Colonic mucosa (tissue), 4 donors: ENCODE data around the gene GFY. TPM values are rescaled to one million over a fixed set of nuclear protein-coding genes. Genes with fewer than 3 reads are reported as not detected.
A peak's percentile ranks its signal among the peaks of the same experiment; 100 is the strongest.

Experiments
- DNase-seq: peaks from one replicate; pipeline ENCODE4 v3.0.0-alpha.2; 2020
- H3K27ac ChIP-seq: fragments of 200-600 bp; one replicate; pipeline ENCODE4 v1.8.0; 2021
- H3K27me3 ChIP-seq: fragments of 200-600 bp; one replicate; pipeline ENCODE4 v1.8.0; 2021
- H3K36me3 ChIP-seq: fragments of 200-600 bp; one replicate; pipeline ENCODE4 v1.8.0; 2021
- H3K4me1 ChIP-seq: fragments of 200-600 bp; one replicate; pipeline ENCODE4 v1.8.0; 2021; ENCODE audit warnings: mild to moderate bottlenecking
- H3K4me3 ChIP-seq: fragments of 200-600 bp; one replicate; pipeline ENCODE4 v1.8.0; 2021
- H3K9ac ChIP-seq, 2 donors: one replicate each; pipeline ENCODE4 v1.7.0; 2013; ENCODE audit warnings: control low read depth in 2 of 2, low read depth in 2 of 2, low read length in 2 of 2
- H3K9me3 ChIP-seq: fragments of 200-600 bp; one replicate; pipeline ENCODE4 v1.8.0; 2021
- CTCF ChIP-seq: fragments of 200-600 bp; IDR thresholded peaks from one replicate; pipeline ENCODE4 v1.8.0; 2022; ENCODE audit warnings: antibody characterized with exemption, mild to moderate bottlenecking
- intact Hi-C: fragments of 100-400 bp; cut with DNase I; formaldehyde crosslinking; loops from one replicate; pipeline ENCODE4 v1.14.1; 2022
- total RNA-seq, 2 donors: library from RNA; stranded (reverse); fragmentation: NEBNext Ultra II Directional in 1 of 2; extraction: Animal tissue kit (Norgen Biotek cat#: 25700) in 1 of 2; gene quantifications; one replicate each; pipeline ENCODE4 v1.2.1, GENCODE V29; 2021
- donor health status: healthy.
- donor health status: DM: no; HTN: no; CAD: no.
- donor health status: DM: no; HTN: no; CAD: no.

GFY gene
- total RNA-seq, 2 donors from 2014 or later: not detected

GRCh38 chr19:49430678-49431329, 5.6 kb downstream of the GFY start:
- Histone ChIP-seq H3K36me3 (no peaks in the 10 kb centered on the region), H3K27me3 (peaks cover 71% of the 10 kb centered on the region), H3K4me3 (no peak overlapping the region), H3K27ac (no peak overlapping the region), H3K4me1 (peaks cover 4% of the 10 kb centered on the region), H3K9me3 (no peaks in the 10 kb centered on the region), H3K9ac (no peak overlapping the region)
- DNase-seq: no peak
- intact Hi-C loops: no loop called here
- no peak for TF ChIP-seq CTCF

GRCh38 chr19:49431330-49431749, 6.2 kb downstream of the GFY start:
- H3K9ac ChIP-seq: no peak overlapping the region
- intact Hi-C loops: no loop called here
- no peak for TF ChIP-seq CTCF
- H3K9me3 ChIP-seq: no peaks in the 10 kb centered on the region
- no peak overlapping the region for H3K27ac ChIP-seq
- H3K36me3 ChIP-seq: no peaks in the 10 kb centered on the region
- H3K4me1 ChIP-seq: peaks cover 4% of the 10 kb centered on the region
- no peak for DNase-seq
- peaks cover 70% of the 10 kb centered on the region for H3K27me3 ChIP-seq
- H3K4me3 ChIP-seq: no peak overlapping the region

- Histone ChIP-seq H3K9me3 (no peaks in the 10 kb centered on the region), H3K27ac (no peak overlapping the region), H3K4me3 (no peak overlapping the region), H3K36me3 (no peaks in the 10 kb centered on the region), H3K9ac (no peak overlapping the region), H3K4me1 (peaks cover 4% of the 10 kb centered on the region), H3K27me3 (peaks cover 70% of the 10 kb centered on the region)
- no peak for TF ChIP-seq CTCF
- intact Hi-C loops: no loop called here
- DNase-seq: peak; percentile 73
Measured at GRCh38 chr19:49432141-49433073, 7.2 kb downstream of the GFY start.

GRCh38 chr19:49433240-49433901, 8.2 kb downstream of the GFY start:
- H3K27ac ChIP-seq: no peak overlapping the region
- no peaks in the 10 kb centered on the region for H3K36me3 ChIP-seq
- TF ChIP-seq CTCF: no peak
- no peak overlapping the region for H3K4me3 ChIP-seq
- intact Hi-C loops: no loop called here
- H3K4me1 ChIP-seq: peaks cover under 1% of the 10 kb centered on the region
- H3K27me3 ChIP-seq: peaks cover 63% of the 10 kb centered on the region
- H3K9ac ChIP-seq: no peak overlapping the region
- no peak for DNase-seq
- no peaks in the 10 kb centered on the region for H3K9me3 ChIP-seq

GRCh38 chr19:49434907-49435583, 9.9 kb downstream of the GFY start:
- no peaks in the 10 kb centered on the region for H3K4me1 ChIP-seq
- H3K27me3 ChIP-seq: peaks cover 61% of the 10 kb centered on the region
- no peak overlapping the region for H3K4me3 ChIP-seq
- no peak for TF ChIP-seq CTCF
- H3K27ac ChIP-seq: no peak overlapping the region
- H3K9me3 ChIP-seq: no peaks in the 10 kb centered on the region
- intact Hi-C loops: no loop called here
- DNase-seq: no peak
- no peak overlapping the region for H3K9ac ChIP-seq
- no peaks in the 10 kb centered on the region for H3K36me3 ChIP-seq
